GM12801 (cell line): ENCODE measurements around the gene NFATC2.

Experiments
- TF ChIP-seq, protein P1 (sequence below): IDR thresholded peaks from one replicate; pipeline ENCODE4 v1.5.1; 2011; ENCODE audit warnings: control low read depth; ENCODE audit not compliant: insufficient read length; ENCODE audit errors: extremely low read depth

Gene NFATC2

GRCh38 chr20:51516855-51517254, 25.7 kb downstream of the NFATC2 start:
- TF ChIP-seq, protein P1, sequence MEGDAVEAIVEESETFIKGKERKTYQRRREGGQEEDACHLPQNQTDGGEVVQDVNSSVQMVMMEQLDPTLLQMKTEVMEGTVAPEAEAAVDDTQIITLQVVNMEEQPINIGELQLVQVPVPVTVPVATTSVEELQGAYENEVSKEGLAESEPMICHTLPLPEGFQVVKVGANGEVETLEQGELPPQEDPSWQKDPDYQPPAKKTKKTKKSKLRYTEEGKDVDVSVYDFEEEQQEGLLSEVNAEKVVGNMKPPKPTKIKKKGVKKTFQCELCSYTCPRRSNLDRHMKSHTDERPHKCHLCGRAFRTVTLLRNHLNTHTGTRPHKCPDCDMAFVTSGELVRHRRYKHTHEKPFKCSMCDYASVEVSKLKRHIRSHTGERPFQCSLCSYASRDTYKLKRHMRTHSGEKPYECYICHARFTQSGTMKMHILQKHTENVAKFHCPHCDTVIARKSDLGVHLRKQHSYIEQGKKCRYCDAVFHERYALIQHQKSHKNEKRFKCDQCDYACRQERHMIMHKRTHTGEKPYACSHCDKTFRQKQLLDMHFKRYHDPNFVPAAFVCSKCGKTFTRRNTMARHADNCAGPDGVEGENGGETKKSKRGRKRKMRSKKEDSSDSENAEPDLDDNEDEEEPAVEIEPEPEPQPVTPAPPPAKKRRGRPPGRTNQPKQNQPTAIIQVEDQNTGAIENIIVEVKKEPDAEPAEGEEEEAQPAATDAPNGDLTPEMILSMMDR = no peak

DNA sequence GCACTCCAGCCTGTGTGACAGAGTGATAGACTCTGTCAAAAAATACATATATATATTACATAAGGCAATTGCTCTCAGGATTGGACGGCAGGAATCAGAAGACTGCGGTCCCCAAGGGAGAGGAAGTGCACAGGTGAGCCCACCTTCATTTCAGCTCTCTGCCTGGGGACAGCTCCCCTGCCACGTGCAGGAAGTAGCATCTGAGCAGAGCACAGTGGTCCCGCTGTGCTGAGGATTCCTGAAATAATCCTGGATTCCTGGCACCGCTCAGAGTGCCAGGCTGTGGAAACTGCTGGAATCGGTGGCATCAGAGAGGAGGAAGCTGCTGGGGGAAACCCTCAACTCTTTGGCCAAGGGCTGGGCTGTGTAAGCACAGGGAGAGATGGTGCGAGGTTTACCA, 27.7 kb downstream of the NFATC2 start:
- TF ChIP-seq, protein P1 = no peak

DNA sequence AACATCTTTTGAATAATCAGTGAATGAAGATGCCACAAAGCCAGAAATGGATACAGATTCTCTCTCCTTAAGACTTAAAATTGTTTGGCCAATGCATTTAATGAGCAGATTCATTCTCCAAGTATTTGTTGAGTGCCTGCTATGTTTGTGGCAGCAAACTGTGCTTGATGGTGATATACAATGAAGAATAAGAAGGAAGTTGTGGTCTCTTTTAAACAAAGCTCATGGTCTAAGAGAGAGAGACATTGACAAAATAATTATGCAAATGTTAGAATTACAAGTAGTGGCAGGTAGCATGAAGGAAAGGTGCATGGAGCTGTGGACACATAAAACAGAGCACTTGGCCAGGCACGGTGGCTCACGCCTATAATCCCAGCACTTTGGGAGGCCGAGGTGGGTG, 28.3 kb downstream of the NFATC2 start:
- TF ChIP-seq, protein P1 = no peak

- TF ChIP-seq, protein P1 = no peak
Measured at GRCh38 chr20:51513545-51513944, 29.0 kb downstream of the NFATC2 start.

DNA sequence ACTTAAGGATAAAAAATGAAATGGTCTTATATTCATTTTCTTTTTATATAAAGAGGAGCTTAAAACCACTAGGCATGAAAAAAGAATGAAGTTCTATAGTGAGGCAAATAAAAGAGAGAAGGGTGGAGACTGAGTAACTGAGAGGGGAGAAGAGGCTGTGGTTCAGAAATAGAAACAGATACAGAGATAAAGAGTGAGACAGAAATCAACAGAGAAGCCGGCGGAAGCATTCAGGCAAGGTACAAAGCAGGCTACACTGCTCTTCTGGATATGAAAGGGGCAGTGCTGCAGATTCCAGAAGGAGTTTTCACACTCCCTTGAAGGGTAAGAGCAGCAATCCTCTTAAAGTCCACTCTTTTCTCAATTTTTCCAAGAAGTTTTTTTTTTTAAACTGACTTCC, 29.9 kb downstream of the NFATC2 start:
- TF ChIP-seq, protein P1 = no peak

DNA sequence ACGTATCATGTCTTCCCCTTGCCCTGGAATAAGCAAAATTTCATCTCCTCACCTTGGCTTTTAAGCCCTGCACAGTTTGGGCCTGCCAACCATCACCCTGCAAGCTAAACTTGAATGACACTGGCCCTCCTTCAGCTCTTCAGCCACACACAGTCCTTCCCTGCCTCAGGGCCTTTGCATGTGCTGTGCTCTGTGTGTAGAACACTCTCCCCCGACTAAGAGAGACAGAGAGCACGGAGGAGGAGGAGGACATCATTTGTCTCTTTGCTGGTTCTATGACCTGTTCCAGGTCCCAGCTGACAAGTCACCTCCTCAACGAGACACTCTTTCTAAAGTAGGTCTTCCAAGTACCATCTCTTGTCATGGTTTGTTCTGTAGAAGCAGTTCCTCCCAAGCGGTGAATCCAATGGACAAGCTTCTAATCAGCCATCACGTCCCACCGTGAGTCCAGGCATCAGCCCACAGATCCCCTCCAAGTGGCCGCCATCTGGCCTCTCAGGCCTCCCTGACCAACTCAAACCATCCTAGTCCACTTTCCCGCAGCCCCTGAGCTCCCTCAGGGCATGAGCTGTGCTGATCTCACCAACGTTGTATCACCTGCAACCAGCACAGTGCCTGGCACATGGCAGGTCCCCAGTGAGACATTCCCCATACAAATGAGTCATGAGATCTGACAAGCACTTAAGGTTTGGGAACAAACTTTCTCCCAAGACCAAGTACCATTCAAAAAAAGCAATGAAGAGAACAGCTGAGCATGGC, 30.5 kb downstream of the NFATC2 start:
- TF ChIP-seq, protein P1 = no peak

GRCh38 chr20:51510936-51511605, 31.4 kb downstream of the NFATC2 start:
- TF ChIP-seq, protein P1 = no peak
